CD14-positive monocyte (primary cell): ENCODE data around the gene GSTA4. TPM values are rescaled to one million over a fixed set of nuclear protein-coding genes. Genes with fewer than 3 reads are reported as not detected.

Experiments used
- DNase-seq, 3 donors: peaks; one replicate each; pipeline ENCODE4 v3.0.0-alpha.2; 2011 to 2022
- H2AFZ ChIP-seq: 2 replicates; pipeline ENCODE4 v1.6.0; 2012; ENCODE audit warnings: mild to moderate bottlenecking, low read depth, low read length, inconsistent platforms; ENCODE audit not compliant: insufficient read depth, poor library complexity, severe bottlenecking
- H3K27ac ChIP-seq, 2 donors: 1 replicate in 1 of 2; 2 replicates in 1 of 2; pipeline ENCODE4 v1.5.1; 2012 to 2013; ENCODE audit warnings: low read length in 2 of 2, control low read depth in 1 of 2, inconsistent platforms in 1 of 2, low read depth in 1 of 2, mild to moderate bottlenecking in 1 of 2
- H3K27me3 ChIP-seq, 2 donors: one replicate each; pipeline versions ENCODE4 v1.6.0 to v1.6.1; 2011 to 2013; ENCODE audit warnings: low read length in 2 of 2; ENCODE audit not compliant: control insufficient read depth in 2 of 2, insufficient read depth in 2 of 2
- H3K36me3 ChIP-seq, 2 donors: replicated peaks in 1 of 2; 1 replicate in 1 of 2; 2 replicates in 1 of 2; pipeline versions ENCODE4 v1.5.1 to v1.6.1; 2012 to 2013; ENCODE audit warnings: low read length in 2 of 2, control low read depth in 1 of 2, inconsistent platforms in 1 of 2, mild to moderate bottlenecking in 1 of 2; ENCODE audit not compliant: insufficient read depth in 2 of 2, control insufficient read depth in 1 of 2
- H3K4me1 ChIP-seq, 2 donors: 1 replicate in 1 of 2; 2 replicates in 1 of 2; pipeline versions ENCODE4 v1.5.1 to v1.6.1; 2012 to 2013; ENCODE audit warnings: low read length in 2 of 2, control low read depth in 1 of 2, inconsistent platforms in 1 of 2, mild to moderate bottlenecking in 1 of 2, moderate library complexity in 1 of 2; ENCODE audit not compliant: insufficient read depth in 2 of 2, control insufficient read depth in 1 of 2
- H3K4me2 ChIP-seq: replicated peaks from 2 replicates; pipeline ENCODE3; 2012; ENCODE audit warnings: low read length, moderate library complexity, mild to moderate bottlenecking; ENCODE audit not compliant: poor library complexity, severe bottlenecking; ENCODE audit errors: extremely low read depth
- H3K4me3 ChIP-seq, 3 experiments: fragments of 200-600 bp in 1 of 3; sonication (generic) in 1 of 3; replicated peaks in 1 of 3; 1 replicate in 2 of 3; 2 replicates in 1 of 3; pipeline ENCODE4 v1.5.1; 2011 to 2013; ENCODE audit warnings: low read length in 3 of 3, mild to moderate bottlenecking in 3 of 3, control low read depth in 2 of 3, low read depth in 2 of 3, inconsistent platforms in 1 of 3, moderate library complexity in 1 of 3
- H3K79me2 ChIP-seq: 2 replicates; pipeline ENCODE4 v1.6.0; 2012; ENCODE audit warnings: mild to moderate bottlenecking, control low read depth, inconsistent platforms, low read length, moderate library complexity; ENCODE audit not compliant: insufficient read depth
- H3K9ac ChIP-seq: 2 replicates; pipeline ENCODE4 v1.6.0; 2017; ENCODE audit warnings: low read length, mild to moderate bottlenecking; ENCODE audit not compliant: insufficient read depth, poor library complexity, severe bottlenecking
- H3K9me3 ChIP-seq, 2 donors: replicated peaks in 1 of 2; 1 replicate in 1 of 2; 2 replicates in 1 of 2; pipeline versions ENCODE4 v1.5.1 to v1.6.1; 2012 to 2013; ENCODE audit warnings: low read length in 2 of 2, control low read depth in 1 of 2; ENCODE audit not compliant: control insufficient read depth in 1 of 2, insufficient read depth in 1 of 2
- H4K20me1 ChIP-seq: 2 replicates; pipeline ENCODE4 v1.6.0; 2012; ENCODE audit warnings: mild to moderate bottlenecking, low read length, control low read depth, moderate library complexity; ENCODE audit not compliant: insufficient read depth
- H3K27ac Mint-ChIP-seq, 7 donors: one replicate each; pipeline ENCODE4 v1.8.0; 2020; ENCODE audit warnings: mild to moderate bottlenecking in 7 of 7, mixed read lengths in 7 of 7, moderate library complexity in 6 of 7, inconsistent platforms in 2 of 7
- H3K27me3 Mint-ChIP-seq, 3 donors: one replicate each; pipeline ENCODE4 v1.8.0; 2021 to 2022; ENCODE audit warnings: low read depth in 3 of 3, mild to moderate bottlenecking in 3 of 3, mixed read lengths in 3 of 3, moderate library complexity in 3 of 3, inconsistent platforms in 1 of 3
- H3K36me3 Mint-ChIP-seq, 2 donors: one replicate each; pipeline ENCODE4 v1.8.0; 2020; ENCODE audit warnings: mixed read lengths in 2 of 2, inconsistent platforms in 1 of 2, mild to moderate bottlenecking in 1 of 2
- H3K4me1 Mint-ChIP-seq: one replicate; pipeline ENCODE4 v1.8.0; 2020; ENCODE audit warnings: mild to moderate bottlenecking, mixed read lengths
- H3K4me3 Mint-ChIP-seq, 2 donors: one replicate each; pipeline ENCODE4 v1.8.0; 2020; ENCODE audit warnings: mild to moderate bottlenecking in 2 of 2, mixed read lengths in 2 of 2, moderate library complexity in 1 of 2
- H3K9me3 Mint-ChIP-seq, 7 donors: one replicate each; pipeline ENCODE4 v1.8.0; 2020 to 2022; ENCODE audit warnings: mixed read lengths in 7 of 7, mild to moderate bottlenecking in 6 of 7, moderate library complexity in 6 of 7, inconsistent platforms in 2 of 7
- CTCF ChIP-seq: fragments of 200-600 bp; IDR thresholded peaks from one replicate; pipeline ENCODE4 v1.8.0; 2022; ENCODE audit warnings: antibody characterized with exemption, mild to moderate bottlenecking
- WGBS: methylation state at CpG from one replicate; pipeline ENCODE4 v1.1.5; 2013; ENCODE audit warnings: missing lambda C conversion rate; ENCODE audit not compliant: insufficient coverage; 5-methylcytosine and 5-hydroxymethylcytosine counted together
- intact Hi-C, 2 donors: fragments of 100-400 bp; cut with micrococcal nuclease; formaldehyde crosslinking; loops; one replicate each; pipeline versions ENCODE4 v1.15.0 to v1.15.1; 2023
- polyA plus RNA-seq, 3 donors: library from polyadenylated mRNA; depleted of rRNA in 1 of 3; unstranded in 2 of 3; stranded (reverse) in 1 of 3; fragments of 300-500 nt in 2 of 3; fragments of >200 nt in 1 of 3; fragmentation: Illumina TruSeq in 2 of 3; gene quantifications; 1 replicate in 2 of 3; 2 replicates in 1 of 3; pipeline ENCODE4 v1.2.3, GENCODE V29; 2012 to 2021

The GSTA4 gene
- polyA plus RNA-seq, 3 donors: 0.34 to 0.41 (median 0.36) TPM

GRCh38 chr6:53032849-53033248 lies 37.8 kb upstream of the GSTA4 start:
- no peak overlapping the region for H2AFZ ChIP-seq
- 93% methylated on average over 2 of the region's 4 CpGs for whole genome bisulfite sequencing
- H3K36me3 Mint-ChIP-seq: peaks cover 82 to 86% of the 10 kb centered on the region in 2 donors
- H3K9ac ChIP-seq: no peak overlapping the region
- no peak overlapping the region for H3K4me3 Mint-ChIP-seq
- no peaks in the 10 kb centered on the region for H3K9me3 ChIP-seq
- H3K27me3 ChIP-seq: no peaks in the 10 kb centered on the region
- no peak overlapping the region for H3K27ac ChIP-seq
- no peaks in the 10 kb centered on the region for H4K20me1 ChIP-seq
- no peak overlapping the region for H3K27ac Mint-ChIP-seq
- no peak overlapping the region for H3K4me3 ChIP-seq
- H3K79me2 ChIP-seq: no peaks in the 10 kb centered on the region
- DNase-seq: no peak
- no peak overlapping the region for H3K4me2 ChIP-seq
- TF ChIP-seq CTCF: no peak
- no peaks in the 10 kb centered on the region for H3K4me1 Mint-ChIP-seq
- peaks cover 64 to 93% of the 10 kb centered on the region in 2 donors for H3K36me3 ChIP-seq
- H3K27me3 Mint-ChIP-seq: no peaks in the 10 kb centered on the region
- intact Hi-C loops: no loop called here
- H3K4me1 ChIP-seq: no peaks in the 10 kb centered on the region
- no peaks in the 10 kb centered on the region for H3K9me3 Mint-ChIP-seq

- Histone ChIP-seq H3K36me3 (peaks cover 62 to 95% of the 10 kb centered on the region in 2 donors), H3K79me2 (no peaks in the 10 kb centered on the region), H3K4me3 (no peak overlapping the region), H3K27ac (no peak overlapping the region), H3K4me2 (no peak overlapping the region), H2AFZ (no peak overlapping the region), H4K20me1 (no peaks in the 10 kb centered on the region), H3K9ac (no peak overlapping the region), H3K27me3 (no peaks in the 10 kb centered on the region), H3K9me3 (no peaks in the 10 kb centered on the region), H3K4me1 (no peaks in the 10 kb centered on the region)
- intact Hi-C loops: no loop called here
- no peak for TF ChIP-seq CTCF
- H3K36me3 Mint-ChIP-seq: peaks cover 84 to 93% of the 10 kb centered on the region in 2 donors
- H3K4me3 Mint-ChIP-seq: no peak overlapping the region
- 96% methylated on average over 4 of the region's 4 CpGs for WGBS
- H3K27me3 Mint-ChIP-seq: no peaks in the 10 kb centered on the region
- no peak overlapping the region for H3K27ac Mint-ChIP-seq
- no peaks in the 10 kb centered on the region for H3K9me3 Mint-ChIP-seq
- DNase-seq: no peak
- H3K4me1 Mint-ChIP-seq: no peaks in the 10 kb centered on the region
Measured at GRCh38 chr6:53031281-53031680, 36.2 kb upstream of the GSTA4 start.
